ENCODE results near the gene SYK.

SYK gene

GRCh38 chr9:90906316-90907055, 104.9 kb downstream of the SYK start:
- no peak for DNase-seq (ENCODE audit: low read depth)

GRCh38 chr9:90907056-90907445, 105.4 kb downstream of the SYK start:
- DNase-seq (ENCODE audit: low read depth) = no peak

GRCh38 chr9:90907790-90908189, 106.2 kb downstream of the SYK start:
- no peak for DNase-seq (ENCODE audit: low read depth)

GRCh38 chr9:90909225-90909624, 107.6 kb downstream of the SYK start:
- DNase-seq (ENCODE audit: low read depth) = no peak

GRCh38 chr9:90909747-90910283, 108.2 kb downstream of the SYK start:
- no peak for DNase-seq (ENCODE audit: low read depth)

- no peak for DNase-seq (ENCODE audit: low read depth)
Measured at GRCh38 chr9:90914196-90914595, 112.6 kb downstream of the SYK start.

GRCh38 chr9:90914868-90915483, 113.4 kb downstream of the SYK start:
- no peak for DNase-seq (ENCODE audit: low read depth)

GRCh38 chr9:90915693-90916092, 114.1 kb downstream of the SYK start:
- no peak for DNase-seq (ENCODE audit: low read depth)

GRCh38 chr9:90916147-90916734, 114.6 kb downstream of the SYK start:
- DNase-seq (ENCODE audit: low read depth) = no peak

GRCh38 chr9:90919883-90920282, 118.3 kb downstream of the SYK start:
- no peak for DNase-seq (ENCODE audit: low read depth)

- DNase-seq (ENCODE audit: low read depth) = no peak
Measured at GRCh38 chr9:90921104-90921503, 119.5 kb downstream of the SYK start.

GRCh38 chr9:90921969-90922368, 120.3 kb downstream of the SYK start:
- DNase-seq (ENCODE audit: low read depth) = no peak

- DNase-seq (ENCODE audit: low read depth) = peak; percentile 88
Measured at GRCh38 chr9:90925581-90926257, 124.1 kb downstream of the SYK start.

- DNase-seq (ENCODE audit: low read depth) = no peak
Measured at GRCh38 chr9:90926936-90927335, 125.3 kb downstream of the SYK start.

GRCh38 chr9:90927496-90927895, 125.9 kb downstream of the SYK start:
- DNase-seq (ENCODE audit: low read depth) = no peak

GRCh38 chr9:90929626-90930025, 128.0 kb downstream of the SYK start:
- DNase-seq (ENCODE audit: low read depth) = no peak

- DNase-seq (ENCODE audit: low read depth) = no peak
Measured at GRCh38 chr9:90933468-90933867, 131.8 kb downstream of the SYK start.

- DNase-seq (ENCODE audit: low read depth) = no peak
Measured at GRCh38 chr9:90939351-90939750, 137.7 kb downstream of the SYK start.

GRCh38 chr9:90940280-90940679, 138.7 kb downstream of the SYK start:
- DNase-seq (ENCODE audit: low read depth) = no peak

GRCh38 chr9:90941661-90942060, 140.0 kb downstream of the SYK start:
- DNase-seq (ENCODE audit: low read depth) = no peak

- no peak for DNase-seq (ENCODE audit: low read depth)
Measured at GRCh38 chr9:90942555-90942954, 140.9 kb downstream of the SYK start.

GRCh38 chr9:90943341-90943740, 141.7 kb downstream of the SYK start:
- no peak for DNase-seq (ENCODE audit: low read depth)

- DNase-seq (ENCODE audit: low read depth) = no peak
Measured at GRCh38 chr9:90945336-90945735, 143.7 kb downstream of the SYK start.
